ENCODE results near the gene MYO18A.

DNA sequence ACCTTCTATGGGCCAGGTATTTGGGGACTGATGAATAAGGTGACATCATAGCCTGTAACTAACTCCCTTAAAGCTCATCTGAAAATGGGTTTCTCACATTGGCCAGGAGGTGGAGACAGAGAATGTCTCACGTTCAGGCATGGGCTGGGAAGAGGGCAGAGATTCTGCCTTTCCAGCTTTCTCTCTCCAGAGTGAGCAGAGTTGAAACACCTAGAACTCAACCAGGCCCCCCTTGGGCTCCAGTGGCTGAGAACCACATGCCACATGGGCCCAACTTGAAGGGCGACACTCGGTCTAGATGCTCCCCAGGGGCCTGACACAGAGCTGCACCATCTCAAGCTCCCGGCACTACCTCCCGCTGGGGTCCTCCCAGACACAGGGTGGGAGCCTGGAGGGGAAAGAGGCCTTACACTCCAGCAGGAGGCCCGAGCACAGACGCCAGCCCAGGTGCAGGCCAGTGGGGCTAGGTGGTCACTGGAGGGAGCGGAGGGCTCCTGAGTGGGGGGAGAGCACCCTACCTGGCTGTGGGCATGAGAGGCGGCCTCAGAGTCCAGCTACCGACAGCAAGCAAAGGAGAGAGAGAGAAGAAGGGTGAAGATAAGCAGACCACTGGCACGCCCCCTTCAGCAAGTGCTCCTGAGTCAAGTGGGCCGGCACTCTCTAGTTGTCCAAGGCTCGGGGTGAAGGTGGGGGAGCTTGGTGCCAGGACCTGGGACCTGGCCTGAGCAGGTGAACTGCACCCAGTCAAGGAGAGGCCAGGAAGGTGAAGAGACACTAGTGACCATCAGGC lies 55.9 kb downstream of the MYO18A start:
- TF ChIP-seq, protein P1, sequence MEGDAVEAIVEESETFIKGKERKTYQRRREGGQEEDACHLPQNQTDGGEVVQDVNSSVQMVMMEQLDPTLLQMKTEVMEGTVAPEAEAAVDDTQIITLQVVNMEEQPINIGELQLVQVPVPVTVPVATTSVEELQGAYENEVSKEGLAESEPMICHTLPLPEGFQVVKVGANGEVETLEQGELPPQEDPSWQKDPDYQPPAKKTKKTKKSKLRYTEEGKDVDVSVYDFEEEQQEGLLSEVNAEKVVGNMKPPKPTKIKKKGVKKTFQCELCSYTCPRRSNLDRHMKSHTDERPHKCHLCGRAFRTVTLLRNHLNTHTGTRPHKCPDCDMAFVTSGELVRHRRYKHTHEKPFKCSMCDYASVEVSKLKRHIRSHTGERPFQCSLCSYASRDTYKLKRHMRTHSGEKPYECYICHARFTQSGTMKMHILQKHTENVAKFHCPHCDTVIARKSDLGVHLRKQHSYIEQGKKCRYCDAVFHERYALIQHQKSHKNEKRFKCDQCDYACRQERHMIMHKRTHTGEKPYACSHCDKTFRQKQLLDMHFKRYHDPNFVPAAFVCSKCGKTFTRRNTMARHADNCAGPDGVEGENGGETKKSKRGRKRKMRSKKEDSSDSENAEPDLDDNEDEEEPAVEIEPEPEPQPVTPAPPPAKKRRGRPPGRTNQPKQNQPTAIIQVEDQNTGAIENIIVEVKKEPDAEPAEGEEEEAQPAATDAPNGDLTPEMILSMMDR (IDR thresholded peaks at IDR 0.05) = peak in 5 of 6 experiments; percentile 52 to 73 (median 72)
- no peak for TF ChIP-seq POLR2A (IDR thresholded peaks at IDR 0.05)
